Natural killer cell (primary cell): ENCODE data around the gene LCT. TPM values are rescaled to one million over a fixed set of nuclear protein-coding genes. Genes with fewer than 3 reads are reported as not detected.
A peak's percentile ranks its signal among the peaks of the same experiment; 100 is the strongest.

ENCODE experiments used
- ATAC-seq, 3 donors: fragments of 150-1000 bp in 2 of 3; fragments of 200-7000 bp in 1 of 3; cut with Tn5 transposase; 1 replicate in 1 of 3; 2 replicates in 2 of 3; pipeline ENCODE4 v1.10.0; 2021; ENCODE audit warnings: mild to moderate bottlenecking in 2 of 3, moderate library complexity in 2 of 3
- DNase-seq, 2 donors: peaks; one replicate each; pipeline versions ENCODE4 v3.0.0 to v3.0.0-alpha.2; 2013 to 2021; ENCODE audit warnings: mixed read lengths in 1 of 2
- H3K27ac ChIP-seq: one replicate; pipeline ENCODE4 v1.5.1; 2013; ENCODE audit warnings: mild to moderate bottlenecking, low read length
- H3K27me3 ChIP-seq: one replicate; pipeline ENCODE4 v1.6.1; 2013; ENCODE audit warnings: low read length; ENCODE audit not compliant: control insufficient read depth, insufficient read depth
- H3K36me3 ChIP-seq: one replicate; pipeline ENCODE4 v1.6.1; 2013; ENCODE audit warnings: low read length; ENCODE audit not compliant: control insufficient read depth, insufficient read depth
- H3K4me1 ChIP-seq: one replicate; pipeline ENCODE4 v1.6.1; 2013; ENCODE audit warnings: low read length; ENCODE audit not compliant: control insufficient read depth, insufficient read depth
- H3K4me3 ChIP-seq: one replicate; pipeline ENCODE4 v1.5.1; 2013; ENCODE audit warnings: low read length
- H3K9me3 ChIP-seq: one replicate; pipeline ENCODE4 v1.6.1; 2013; ENCODE audit warnings: low read length; ENCODE audit not compliant: control insufficient read depth, insufficient read depth
- H3K27ac Mint-ChIP-seq, 2 donors: one replicate each; pipeline ENCODE4 v1.8.0; 2022; ENCODE audit warnings: mild to moderate bottlenecking in 2 of 2, mixed read lengths in 2 of 2, moderate library complexity in 1 of 2
- H3K27me3 Mint-ChIP-seq, 2 donors: one replicate each; pipeline ENCODE4 v1.8.0; 2022; ENCODE audit warnings: low read depth in 2 of 2, mixed read lengths in 2 of 2
- H3K36me3 Mint-ChIP-seq: one replicate; pipeline ENCODE4 v1.8.0; 2022; ENCODE audit warnings: mixed read lengths
- H3K4me1 Mint-ChIP-seq, 2 donors: one replicate each; pipeline ENCODE4 v1.8.0; 2022; ENCODE audit warnings: mixed read lengths in 2 of 2
- H3K4me3 Mint-ChIP-seq: one replicate; pipeline ENCODE4 v1.8.0; 2022; ENCODE audit warnings: mild to moderate bottlenecking, moderate library complexity, mixed read lengths
- H3K9me3 Mint-ChIP-seq, 2 donors: one replicate each; pipeline ENCODE4 v1.8.0; 2022; ENCODE audit warnings: mixed read lengths in 2 of 2
- CTCF ChIP-seq: fragments of 200-600 bp; IDR thresholded peaks from one replicate; pipeline ENCODE4 v1.8.0; 2022; ENCODE audit warnings: antibody characterized with exemption
- WGBS: methylation state at CpG from one replicate; pipeline ENCODE4 v1.1.7; 2013; ENCODE audit warnings: missing lambda C conversion rate; ENCODE audit not compliant: insufficient coverage; 5-methylcytosine and 5-hydroxymethylcytosine counted together
- intact Hi-C: fragments of 100-400 bp; cut with micrococcal nuclease; formaldehyde crosslinking; loops from one replicate; pipeline ENCODE4 v1.14.2; 2022
- total RNA-seq, 4 donors: library from RNA; stranded (reverse); fragments of 120-200 nt in 1 of 4; gene quantifications; one replicate each; pipeline versions ENCODE4 v1.2.3 to v1.2.4, GENCODE V29; 2013 to 2022

Gene LCT
- total RNA-seq, 3 donors from 2014 or later (not counting 1 experiment from before 2014, with no cell fraction given) = 0.05 TPM; not detected in 2

- TF ChIP-seq CTCF = no peak
- H3K9me3 Mint-ChIP-seq = no peaks in the 10 kb centered on the region
- intact Hi-C loops = loop anchor here (2.0 kb wide), 1 partner anchor 345 kb away; the partner anchor contains the start of genes R3HDM1 and ZRANB3
- H3K27ac ChIP-seq = peak within 1 kb of the TSS; percentile 90
- peak; percentile 90 to 95 (median 92) for ATAC-seq
- H3K27me3 Mint-ChIP-seq = no peaks in the 10 kb centered on the region
- under 1% methylated on average over 71 of the region's 71 CpGs for WGBS
- H3K4me1 ChIP-seq = peaks cover 21% of the 10 kb centered on the region
- peaks cover 28 to 37% of the 10 kb centered on the region in 2 donors for H3K4me1 Mint-ChIP-seq
- peak within 1 kb of the TSS; percentile 92 to 94 for H3K27ac Mint-ChIP-seq
- H3K9me3 ChIP-seq = no peaks in the 10 kb centered on the region
- H3K4me3 ChIP-seq = peak within 1 kb of the TSS; percentile 69
- peak within 1 kb of the TSS; percentile 98 for H3K4me3 Mint-ChIP-seq
- no peaks in the 10 kb centered on the region for H3K27me3 ChIP-seq
- peaks cover 5% of the 10 kb centered on the region for H3K36me3 ChIP-seq
- peak; percentile 92 to 99 for DNase-seq
- H3K36me3 Mint-ChIP-seq = no peaks in the 10 kb centered on the region
Observed at GRCh38 chr2:135876066-135876711, 39.2 kb upstream of the LCT start, which contains the start of gene MCM6. MCM6 (minus strand) TSS chr2:135876443; CDS start chr2:135876365, 78 bp downstream.

- H3K4me3 Mint-ChIP-seq = peak overlapping the region; percentile 98
- peaks cover 28 to 37% of the 10 kb centered on the region in 2 donors for H3K4me1 Mint-ChIP-seq
Observed at GRCh38 chr2:135875491-135876065, 38.6 kb upstream of the LCT start.

GRCh38 chr2:135874777-135875365 is 37.9 kb upstream of the LCT start:
- H3K4me3 ChIP-seq = no peak overlapping the region
- Mint-ChIP-seq H3K9me3 (no peaks in the 10 kb centered on the region), H3K4me3 (peak overlapping the region; percentile 98), H3K4me1 (peaks cover 28 to 37% of the 10 kb centered on the region in 2 donors), H3K27ac (peak overlapping the region; percentile 92 to 94), H3K36me3 (no peaks in the 10 kb centered on the region), H3K27me3 (no peaks in the 10 kb centered on the region)
- no peak for TF ChIP-seq CTCF
- intact Hi-C loops = no loop called here
- H3K36me3 ChIP-seq = peaks cover 9% of the 10 kb centered on the region
- no peaks in the 10 kb centered on the region for H3K9me3 ChIP-seq
- 76% methylated on average over 18 of the region's 19 CpGs for WGBS
- no peak overlapping the region for H3K27ac ChIP-seq
- DNase-seq = no peak
- ATAC-seq = no peak
- H3K4me1 ChIP-seq = peaks cover 21% of the 10 kb centered on the region
- H3K27me3 ChIP-seq = no peaks in the 10 kb centered on the region

More at GRCh38 chr2:135875491-135876065, 38.6 kb upstream of the LCT start:
- peak; percentile 75 to 86 (median 78) for ATAC-seq
- Histone ChIP-seq H3K27me3 (no peaks in the 10 kb centered on the region), H3K4me1 (peaks cover 21% of the 10 kb centered on the region), H3K27ac (peak overlapping the region; percentile 90), H3K4me3 (peak overlapping the region; percentile 69), H3K9me3 (no peaks in the 10 kb centered on the region), H3K36me3 (peaks cover 7% of the 10 kb centered on the region)
- intact Hi-C loops = loop anchor here (2.0 kb wide), 1 partner anchor 345 kb away; the partner anchor contains the start of genes R3HDM1 and ZRANB3
- H3K36me3 Mint-ChIP-seq = no peaks in the 10 kb centered on the region
- peak; percentile 65 to 89 for DNase-seq
- WGBS = 2% methylated on average over 26 of the region's 26 CpGs
- H3K27me3 Mint-ChIP-seq = no peaks in the 10 kb centered on the region
- H3K27ac Mint-ChIP-seq = peak overlapping the region; percentile 92 to 94
- no peaks in the 10 kb centered on the region for H3K9me3 Mint-ChIP-seq
- no peak for TF ChIP-seq CTCF
